Measurements from ENCODE around the gene TRMT11. TPM values are rescaled to one million over a fixed set of nuclear protein-coding genes. Genes with fewer than 3 reads are reported as not detected.
"Not testable (repeated sequence)": the region's sequence is repeated elsewhere in the genome, so short reads cannot be mapped to it uniquely, and the experiment has no call there.

TRMT11 gene
- total RNA-seq, 1 experiment from 2014 or later = 43.4 TPM

DNA sequence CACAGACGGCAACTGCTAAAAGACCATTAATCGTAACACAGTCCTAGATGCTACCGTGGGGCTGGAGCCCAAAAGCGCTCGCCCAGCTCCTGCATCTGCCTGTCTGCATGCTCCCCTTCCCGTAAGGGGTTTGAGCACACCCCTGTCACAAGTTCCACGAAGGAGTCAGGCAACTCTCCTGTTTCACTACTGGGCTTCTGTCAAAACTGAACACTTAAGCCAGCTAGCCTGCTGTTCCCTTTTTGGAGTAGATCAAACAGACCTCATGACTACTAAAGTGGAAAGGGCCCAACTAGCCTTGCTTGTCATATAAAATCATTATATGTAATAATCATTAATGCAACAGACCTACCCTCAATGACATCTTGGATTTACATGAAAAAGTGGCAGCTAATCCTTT lies 61.3 kb downstream of the TRMT11 start:
- no peak for DNase-seq (ENCODE audit: low read depth)

DNA sequence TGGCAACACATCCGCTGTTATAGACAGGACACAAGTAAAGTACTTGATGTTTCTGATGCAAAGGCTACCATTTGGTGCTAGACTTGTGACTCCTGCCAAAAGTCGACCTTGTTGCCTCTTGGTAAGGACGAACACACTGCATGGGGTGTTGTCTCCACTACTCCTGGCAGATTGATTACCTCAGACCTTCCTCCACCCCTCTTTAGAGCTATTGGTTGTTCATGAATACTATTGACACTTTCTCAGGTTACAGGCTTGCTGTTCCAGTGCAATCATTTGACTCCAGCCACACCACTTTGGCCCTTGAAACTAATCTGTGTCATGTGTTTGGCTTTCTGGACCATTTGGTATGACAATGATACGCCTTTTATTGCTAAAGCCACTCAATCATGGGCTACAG lies 62.3 kb downstream of the TRMT11 start:
- no peak for DNase-seq (ENCODE audit: low read depth)

DNA sequence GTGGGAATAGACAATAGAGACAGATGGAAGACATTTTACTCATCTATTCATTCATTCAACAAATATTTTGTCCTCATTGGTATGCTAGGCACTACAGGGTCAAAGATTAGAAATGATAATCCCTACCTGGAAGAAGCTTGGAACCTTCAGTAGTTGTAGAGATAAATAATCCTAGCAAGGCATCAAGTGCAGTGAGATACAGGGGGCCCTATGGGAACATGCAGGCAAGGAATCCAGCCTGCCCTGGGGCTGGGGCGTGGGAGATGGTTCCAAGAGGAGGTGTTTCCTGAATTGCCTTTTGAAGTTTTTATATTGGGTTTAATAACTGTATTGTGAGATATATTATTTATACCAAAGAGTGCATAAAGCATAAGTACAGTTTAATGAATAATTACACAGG lies 64.5 kb downstream of the TRMT11 start:
- DNase-seq (ENCODE audit: low read depth) = no peak

DNA sequence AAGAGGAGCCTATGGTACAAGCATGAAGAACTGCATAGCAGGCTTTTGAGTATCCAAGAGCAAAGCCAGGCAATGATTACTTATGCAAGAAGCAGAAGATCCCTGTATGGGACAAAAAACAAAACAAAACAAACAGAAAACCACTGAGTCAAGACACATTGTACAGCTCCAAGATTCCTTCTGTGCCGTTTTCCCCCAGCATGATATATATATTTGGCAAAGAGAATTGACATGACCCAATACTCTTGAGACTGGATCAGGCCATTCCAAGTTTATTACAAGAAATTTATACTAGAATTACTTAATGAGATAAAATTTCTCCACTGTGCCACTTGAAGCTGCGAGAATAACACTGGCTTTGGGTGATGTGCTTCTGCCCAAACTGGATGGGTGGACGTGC lies 65.5 kb downstream of the TRMT11 start:
- DNase-seq (ENCODE audit: low read depth) = no peak

DNA sequence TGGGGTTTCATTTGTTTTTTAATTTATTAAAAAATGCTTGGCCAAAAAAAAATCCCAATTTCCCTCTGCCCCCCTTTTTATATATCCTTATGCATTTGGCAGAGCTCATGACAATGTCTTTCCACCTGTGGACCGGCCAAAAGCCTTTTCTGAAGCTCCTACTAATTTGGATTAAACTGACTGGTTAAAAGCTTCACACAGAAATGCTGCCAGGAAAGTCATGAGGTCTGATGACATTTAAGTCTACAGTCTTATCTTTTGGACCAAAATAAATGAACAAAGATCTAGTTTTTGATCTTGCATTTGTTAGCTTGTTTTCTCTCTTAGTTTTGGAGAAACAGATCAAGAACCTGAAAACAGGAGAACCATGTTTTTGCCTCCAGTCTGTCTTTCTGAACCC lies 66.1 kb downstream of the TRMT11 start:
- DNase-seq (ENCODE audit: low read depth) = no peak

DNA sequence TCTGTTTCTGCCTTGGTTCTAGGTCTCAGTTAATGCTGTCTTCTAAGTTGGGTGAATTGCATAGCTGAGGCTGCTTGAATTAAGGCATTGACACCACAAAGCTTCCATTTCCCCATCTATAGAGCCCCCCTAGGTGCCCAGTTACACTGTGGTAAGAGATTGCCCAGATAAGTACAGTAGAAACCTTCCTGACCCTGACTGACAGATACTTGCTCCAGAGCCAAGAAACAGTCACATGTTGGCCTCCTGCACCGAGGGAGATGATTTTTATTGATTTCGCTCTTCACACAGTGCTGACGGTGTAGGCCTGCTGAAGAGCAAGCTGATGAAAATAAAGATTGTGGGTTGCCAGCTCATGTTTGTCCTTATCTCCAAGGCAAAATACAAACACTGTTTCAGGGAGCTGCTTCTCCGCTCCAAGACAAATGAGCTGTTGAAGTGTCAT lies 67.9 kb downstream of the TRMT11 start:
- peak; percentile 98 for DNase-seq (ENCODE audit: low read depth)

DNA sequence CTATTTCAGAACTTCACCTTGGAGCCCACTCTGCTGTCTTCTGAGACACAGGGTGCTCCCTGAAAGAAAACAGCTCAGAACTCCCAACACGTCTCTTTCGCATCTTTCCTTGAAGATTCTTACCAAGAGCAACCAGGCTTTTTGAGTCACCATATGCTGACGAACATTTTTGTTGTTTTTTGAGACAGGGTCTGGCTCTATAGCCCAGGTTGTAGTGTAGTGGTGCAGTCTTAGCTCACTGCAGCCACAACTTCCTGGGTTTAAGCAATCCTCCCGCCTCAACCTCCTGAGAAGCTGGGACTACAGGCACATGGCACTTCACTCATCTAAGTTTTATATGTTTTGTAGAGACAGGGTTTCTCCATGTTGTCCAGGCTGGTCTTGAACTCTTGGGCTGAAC lies 68.5 kb downstream of the TRMT11 start:
- DNase-seq (ENCODE audit: low read depth) = peak; percentile 80

DNA sequence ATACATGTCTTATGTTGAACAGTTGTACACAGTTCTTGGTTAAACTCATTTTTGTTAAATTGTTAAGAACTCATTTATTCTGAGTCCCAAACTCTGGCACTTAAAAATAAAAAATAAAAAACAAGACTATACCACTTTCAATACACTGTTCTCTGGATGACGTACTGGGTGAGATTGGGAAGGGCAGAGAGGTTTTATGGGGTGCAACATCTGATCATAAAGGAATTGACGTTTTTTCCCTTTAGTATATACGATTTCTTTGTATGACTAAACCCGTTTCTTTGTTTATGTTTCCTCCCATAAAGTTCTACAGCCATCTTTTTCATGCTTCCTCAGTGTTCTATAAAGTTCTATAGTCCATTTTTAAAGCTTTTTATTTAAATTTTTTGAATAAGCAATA lies 69.1 kb downstream of the TRMT11 start:
- no peak for DNase-seq (ENCODE audit: low read depth)

DNA sequence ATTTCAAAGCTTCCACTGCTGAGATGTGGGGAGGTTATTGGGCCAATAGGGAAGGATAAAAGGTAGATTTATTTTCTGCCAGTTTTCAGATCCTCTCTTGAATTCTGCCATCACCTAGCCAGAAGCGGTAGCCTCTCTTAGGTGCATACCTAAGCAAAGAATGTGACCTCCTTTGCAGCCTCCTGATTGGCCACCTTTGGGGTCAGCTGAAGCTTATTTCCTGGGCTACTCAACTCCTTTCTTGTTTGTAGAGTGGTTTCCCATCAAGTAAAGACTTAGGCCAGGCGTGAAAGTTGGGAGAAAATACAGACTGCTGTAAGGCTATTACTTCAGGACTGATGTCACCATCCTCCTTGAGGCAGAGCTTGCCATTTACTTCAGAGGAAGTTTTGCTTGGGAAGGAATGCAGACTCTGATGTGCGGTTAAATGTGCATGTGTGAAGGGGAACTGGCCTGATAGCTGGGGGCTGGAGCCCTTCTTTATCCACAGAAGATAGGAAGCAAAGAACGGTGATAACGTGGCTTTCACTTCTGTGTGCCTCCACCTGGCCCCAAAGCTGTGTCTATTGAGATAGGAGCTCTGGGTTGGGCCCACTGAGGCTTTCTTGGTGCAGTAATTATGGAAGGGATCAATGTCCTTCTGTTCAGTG lies 70.1 kb downstream of the TRMT11 start:
- no peak for DNase-seq (ENCODE audit: low read depth)

DNA sequence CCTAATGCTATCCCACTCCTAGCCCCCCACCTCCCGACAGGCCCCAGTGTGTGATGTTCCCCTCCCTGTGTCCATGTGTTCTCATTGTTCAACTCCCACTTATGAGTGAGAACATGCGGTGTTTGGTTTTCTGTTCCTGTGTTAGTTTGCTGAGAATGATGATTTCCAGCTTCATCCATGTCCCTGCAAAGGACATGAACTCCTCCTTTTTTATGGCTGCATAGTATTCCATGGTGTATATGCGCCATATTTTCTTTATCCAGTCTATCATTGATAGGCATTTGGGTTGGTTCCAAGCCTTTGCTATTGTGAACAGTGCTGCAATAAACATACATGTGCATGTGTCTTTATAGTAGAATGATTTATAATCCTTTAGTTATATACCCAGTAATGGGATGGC lies 71.7 kb downstream of the TRMT11 start:
- not testable (repeated sequence) for DNase-seq (ENCODE audit: low read depth)

DNA sequence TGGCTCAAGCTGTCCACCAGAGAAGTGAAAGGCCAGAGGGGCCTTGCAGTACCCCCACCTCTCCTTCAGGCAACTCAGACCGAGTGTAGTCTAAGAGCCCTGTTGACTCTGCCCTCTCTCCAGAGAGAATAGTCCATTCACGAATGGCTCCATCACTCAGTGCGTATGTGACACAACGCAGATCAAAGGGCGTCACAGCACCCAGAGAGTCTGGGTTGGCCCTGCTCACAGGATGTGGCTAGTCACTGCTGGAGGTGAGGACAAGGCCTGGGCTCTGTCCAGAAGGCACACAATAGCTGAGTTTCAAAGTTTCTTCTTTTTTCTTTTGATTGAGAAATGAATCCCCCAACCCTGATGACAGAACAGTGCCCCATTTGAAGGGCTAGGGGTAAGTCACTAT lies 74.1 kb downstream of the TRMT11 start:
- no peak for DNase-seq (ENCODE audit: low read depth)

DNA sequence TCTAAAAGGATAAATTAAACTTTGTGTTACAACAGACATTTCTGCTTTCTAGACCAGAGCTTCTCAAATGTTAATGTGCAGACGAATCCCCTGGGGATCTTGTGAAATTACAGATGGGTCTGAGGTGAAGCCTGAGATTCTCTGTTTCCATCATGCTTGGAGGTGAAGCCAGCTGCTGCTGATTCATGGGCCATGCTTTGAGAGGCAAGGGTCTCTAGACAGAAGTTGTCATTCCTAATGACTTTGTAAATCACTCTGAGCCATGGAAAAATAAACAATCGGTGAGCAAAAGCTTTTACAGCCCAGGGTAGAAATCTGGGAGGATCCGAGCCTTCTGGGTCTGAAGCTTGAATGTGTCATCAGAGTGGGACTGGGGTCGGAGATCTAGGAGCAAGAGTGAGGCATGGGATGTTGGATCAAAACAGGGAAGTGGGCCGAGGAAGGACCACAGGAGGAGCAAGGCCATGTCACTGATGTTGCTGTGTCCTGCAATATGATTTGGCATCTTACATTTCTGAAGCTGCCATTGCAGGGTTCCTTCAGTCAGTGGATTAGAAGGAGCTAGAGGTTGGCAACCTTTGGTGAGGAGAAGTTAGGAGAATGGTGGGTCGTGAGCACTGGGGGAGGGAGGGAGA lies 77.3 kb downstream of the TRMT11 start:
- DNase-seq (ENCODE audit: low read depth) = peak; percentile 94

DNA sequence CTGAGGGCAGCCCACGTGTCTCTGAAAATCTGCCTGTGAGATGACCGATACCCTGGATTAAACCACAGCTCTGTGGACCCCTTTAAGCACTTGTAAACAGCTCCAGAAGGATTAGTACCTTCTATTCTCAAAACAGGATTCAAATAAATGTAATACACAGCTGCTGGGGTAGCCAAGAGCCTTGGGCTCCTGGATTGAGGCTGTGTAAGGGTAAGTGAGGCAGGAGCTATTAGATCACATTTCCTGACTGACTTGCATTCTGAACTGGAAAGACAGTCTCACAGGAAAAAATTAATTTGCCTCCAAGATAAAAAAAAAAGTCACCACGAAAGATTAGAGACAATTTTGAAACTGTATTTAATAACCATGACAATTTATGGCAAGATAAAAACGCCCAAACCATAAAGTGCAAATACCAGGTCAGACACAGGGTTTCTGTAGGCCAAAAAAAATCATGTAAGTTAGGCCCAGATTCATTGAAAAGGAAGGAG lies 78.0 kb downstream of the TRMT11 start:
- DNase-seq (ENCODE audit: low read depth) = peak; percentile 65

DNA sequence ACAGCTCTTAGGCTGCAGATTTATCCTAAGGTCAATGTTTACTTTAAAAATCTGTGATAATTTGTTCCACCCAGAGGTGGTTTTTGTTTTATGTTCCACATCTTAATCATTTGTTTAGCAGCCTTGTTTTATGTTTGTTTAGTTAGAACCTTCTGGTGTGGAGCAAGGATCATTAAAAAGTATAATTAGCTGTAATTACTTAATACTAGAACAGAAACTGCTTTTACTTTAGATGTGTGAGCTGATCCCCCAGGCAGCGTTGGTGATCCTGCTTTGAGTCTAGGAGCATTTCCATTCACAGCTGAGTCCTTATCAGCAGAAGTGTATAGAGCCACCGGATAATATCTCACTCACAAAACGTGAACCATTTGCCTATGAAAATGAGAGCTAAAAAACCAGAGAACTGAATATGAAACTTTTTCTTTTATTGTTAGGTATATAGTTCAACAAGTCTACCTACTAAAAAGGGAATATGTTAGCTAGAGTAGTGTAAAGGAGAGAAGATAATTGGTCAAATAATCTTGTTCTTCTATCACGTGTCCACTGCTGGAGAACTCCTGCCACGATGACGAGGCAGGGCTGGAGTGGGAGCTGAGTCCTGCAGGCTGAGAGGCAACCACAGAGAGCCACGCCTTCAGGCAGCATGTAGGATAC lies 78.5 kb downstream of the TRMT11 start:
- DNase-seq (ENCODE audit: low read depth) = peak; percentile 54

DNA sequence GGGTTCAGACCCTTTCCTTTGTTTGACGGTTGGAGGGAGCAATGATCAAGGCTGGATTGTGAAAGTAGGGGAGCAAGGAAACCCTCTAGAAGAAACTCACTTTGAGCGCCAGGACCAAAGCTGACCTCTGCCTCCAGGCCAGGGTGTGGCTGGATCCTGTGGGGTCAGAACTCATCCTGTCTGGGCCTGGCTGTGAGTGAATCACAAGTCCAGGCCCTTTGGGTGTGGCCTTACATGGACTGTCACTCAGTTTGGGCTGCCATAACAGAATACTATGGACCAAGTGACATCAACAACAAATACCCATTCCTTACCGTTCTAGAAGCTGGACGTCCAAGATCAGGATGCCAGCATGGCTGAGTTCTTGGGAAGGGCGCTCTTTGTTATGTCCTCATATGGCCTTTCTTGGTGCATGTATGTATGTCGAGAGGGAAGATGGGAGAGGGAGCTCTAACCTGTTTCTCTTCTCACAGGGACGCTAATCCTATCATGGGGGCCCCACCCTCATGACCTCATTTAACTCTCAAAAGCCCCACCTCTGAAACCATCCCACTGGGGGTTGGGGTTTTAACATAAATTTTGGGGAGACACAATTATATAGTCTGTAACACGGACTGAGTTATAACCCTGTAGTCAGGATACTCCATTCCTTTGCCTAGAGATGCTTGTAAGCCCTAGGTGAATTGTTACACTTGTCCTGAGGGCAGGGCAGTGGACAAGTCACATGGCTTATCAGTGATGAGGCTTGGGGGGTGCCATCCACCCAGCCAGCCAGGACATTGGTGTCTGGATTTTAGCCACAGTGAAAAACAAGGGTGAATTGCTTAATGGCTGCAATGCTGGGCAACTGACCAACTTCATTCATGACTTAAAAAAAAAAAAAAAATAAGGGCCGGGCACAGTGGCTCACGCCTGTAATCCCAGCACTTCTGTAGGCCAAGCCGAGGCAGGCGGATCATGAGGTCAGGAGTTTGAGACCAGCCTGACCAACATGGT lies 80.0 kb downstream of the TRMT11 start:
- DNase-seq (ENCODE audit: low read depth) = peak; percentile 54

DNA sequence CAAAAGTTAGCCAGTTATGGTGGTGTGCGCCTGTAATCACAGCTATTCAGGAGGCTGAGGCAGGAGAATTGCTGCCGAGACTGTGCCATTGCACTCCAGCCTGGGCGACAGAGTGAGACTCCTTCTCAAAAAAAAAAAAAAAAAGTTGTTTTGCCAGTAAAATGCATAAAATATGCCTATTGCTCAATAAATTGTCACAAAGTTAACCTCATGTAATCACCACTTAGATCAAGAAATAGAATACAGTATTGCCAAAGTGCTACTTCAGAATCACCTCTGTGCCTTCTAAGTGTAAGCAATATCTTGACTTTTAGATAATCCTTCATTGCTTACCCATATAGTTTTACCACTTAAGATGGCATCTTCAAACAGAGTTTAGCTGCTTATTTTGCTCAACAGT lies 80.7 kb downstream of the TRMT11 start:
- no peak for DNase-seq (ENCODE audit: low read depth)

DNA sequence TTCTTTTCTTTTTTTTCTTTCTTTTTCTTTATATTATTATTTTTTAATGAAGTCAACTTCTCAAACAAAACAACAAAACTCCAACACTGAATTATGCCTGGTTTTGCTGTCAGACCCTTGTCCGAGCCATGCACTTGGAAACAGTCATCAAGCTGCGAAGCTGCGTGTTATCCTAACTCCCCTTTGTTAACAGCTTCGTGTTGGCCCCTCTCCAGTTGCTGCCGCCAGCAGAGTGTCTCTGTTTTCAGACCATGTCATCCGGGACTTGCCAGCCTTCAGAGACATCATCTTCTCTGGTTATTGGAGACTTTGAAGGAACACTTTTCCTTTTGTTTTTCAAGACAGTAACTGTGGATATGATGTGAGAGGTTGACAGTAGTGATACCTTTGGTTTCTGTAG lies 83.1 kb downstream of the TRMT11 start:
- no peak for DNase-seq (ENCODE audit: low read depth)

DNA sequence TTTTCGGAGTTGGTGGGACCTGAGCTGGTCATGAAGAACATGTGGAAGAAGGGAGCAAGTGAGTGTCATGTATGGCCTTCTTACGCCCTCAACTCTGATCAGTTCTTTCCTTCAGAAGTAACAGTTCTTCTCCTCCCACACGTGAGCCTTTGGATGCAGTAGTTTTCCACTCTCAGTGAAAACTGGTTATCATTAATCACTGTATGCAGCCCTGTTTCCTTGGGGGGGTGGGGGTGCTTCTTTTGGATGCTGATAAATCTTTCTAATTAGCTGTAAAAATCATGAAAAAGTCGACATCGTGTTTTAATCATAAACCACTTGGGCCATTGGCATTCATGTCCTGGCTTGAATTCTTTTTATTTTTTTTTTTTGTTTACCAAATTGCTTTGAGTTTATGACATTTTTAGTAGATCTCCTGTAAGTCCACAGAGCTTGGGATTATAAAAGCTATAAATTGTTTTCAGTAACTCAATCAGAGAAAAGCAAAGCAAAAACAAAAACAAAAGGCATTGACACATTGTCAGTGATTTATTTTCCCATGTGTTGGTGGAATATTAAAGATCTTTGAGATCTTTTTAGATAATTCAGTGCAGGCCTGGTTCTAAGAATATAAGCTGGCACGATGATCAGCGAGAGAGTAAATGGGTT lies 84.8 kb downstream of the TRMT11 start:
- DNase-seq (ENCODE audit: low read depth) = peak; percentile 24

DNA sequence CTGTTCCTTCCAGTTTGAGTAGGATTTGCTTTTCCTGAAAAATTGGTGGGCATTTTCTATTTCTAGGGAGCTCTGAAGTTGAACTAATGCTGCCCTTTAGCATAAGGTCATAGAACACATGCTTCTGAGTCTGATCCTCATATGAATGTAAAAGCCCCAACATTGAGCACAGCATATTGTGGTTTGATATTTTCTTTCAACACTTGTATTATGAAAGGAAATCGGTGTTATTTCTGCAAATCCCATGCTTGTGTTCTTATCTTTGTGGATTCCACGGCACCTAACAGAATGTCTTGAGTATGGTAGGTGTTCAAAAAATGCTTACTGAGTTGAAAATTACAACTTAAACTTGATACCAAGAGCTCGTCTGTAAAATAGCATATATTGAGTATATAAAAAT lies 85.8 kb downstream of the TRMT11 start:
- DNase-seq (ENCODE audit: low read depth) = no peak

DNA sequence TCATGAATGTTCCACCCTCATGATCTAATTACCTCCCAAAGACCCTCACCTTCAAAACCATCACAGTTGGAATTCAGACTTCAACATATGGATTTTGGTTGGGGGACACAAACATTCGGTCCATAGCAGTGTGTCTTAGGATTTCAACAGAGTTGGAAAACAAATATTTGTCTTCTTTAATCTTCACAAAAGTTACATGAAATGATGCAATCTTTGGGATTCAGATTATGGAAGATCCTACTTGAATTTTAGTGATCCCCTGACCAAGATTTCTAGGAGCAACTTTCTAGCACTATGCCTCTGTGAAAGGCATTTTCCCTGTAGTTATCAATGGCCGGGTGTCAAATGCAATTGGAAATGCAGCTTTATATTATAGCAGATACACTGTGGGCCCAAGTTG lies 86.5 kb downstream of the TRMT11 start:
- no peak for DNase-seq (ENCODE audit: low read depth)

DNA sequence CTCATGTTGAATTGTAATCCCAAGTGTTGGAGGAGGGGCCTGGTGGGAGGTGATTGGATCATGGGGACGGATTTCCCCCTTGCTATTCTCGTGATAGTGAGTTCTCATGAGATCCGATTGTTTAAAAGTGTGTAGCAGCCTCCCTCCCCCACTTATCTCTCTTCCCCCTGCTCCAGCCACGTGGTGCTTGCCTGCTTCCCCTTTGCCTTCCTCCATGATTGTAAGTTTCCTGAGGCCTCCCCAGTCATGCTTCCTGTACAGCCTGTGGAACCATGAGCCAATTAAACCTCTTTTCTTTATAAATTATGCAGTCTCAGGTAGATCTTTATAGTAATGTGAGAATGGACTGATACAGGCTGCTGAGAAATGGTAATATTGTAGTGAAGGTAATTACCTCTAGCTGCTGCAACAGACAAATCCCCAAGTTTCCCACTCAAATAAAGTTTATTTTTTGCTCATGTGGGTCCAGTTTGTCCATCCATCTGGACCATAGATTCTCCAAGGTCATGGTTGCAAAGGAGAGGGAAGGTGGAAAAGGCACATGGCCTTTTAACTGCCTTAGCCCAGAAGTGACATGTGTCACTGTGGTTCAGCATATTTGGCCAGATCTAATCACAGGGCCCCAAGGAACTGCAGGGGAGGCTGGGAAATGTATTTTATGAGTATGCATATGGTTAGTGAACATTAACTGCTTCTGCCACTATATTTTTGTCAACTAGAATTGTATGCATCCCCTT lies 89.2 kb downstream of the TRMT11 start:
- DNase-seq (ENCODE audit: low read depth) = no peak
